Astrocyte of the cerebellum (primary cell): ENCODE measurements around the gene NUDT3.

Source experiments
- DNase-seq: peaks from one replicate; pipeline ENCODE4 v3.0.0-alpha.2; 2011; ENCODE audit warnings: low read depth
- H3K4me3 ChIP-seq: 2 replicates; pipeline ENCODE4 v1.5.1; 2011; ENCODE audit warnings: mild to moderate bottlenecking, low read depth, low read length, moderate library complexity
- CTCF ChIP-seq: IDR thresholded peaks from 2 replicates; pipeline ENCODE4 v1.5.1; 2012; ENCODE audit warnings: low read length, low read depth, moderate library complexity, mild to moderate bottlenecking; ENCODE audit errors: missing control alignments
- in situ Hi-C: cut with HindIII; loops from 2 replicates; pipeline ENCODE4 v1.10.0; 2017; ENCODE audit warnings: low sequenced_read_pairs

The NUDT3 gene

GRCh38 chr6:34229877-34230276 is 162.6 kb downstream of the NUDT3 start:
- no peak for TF ChIP-seq CTCF
- DNase-seq, result no peak
- in situ Hi-C loops, result no loop called here
- H3K4me3 ChIP-seq, result no peak overlapping the region
